GM21360 (cell line): ENCODE data around the gene ZP1.

Experiments
- ATAC-seq: cut with Tn5 transposase; IDR thresholded peaks from one replicate; pipeline ENCODE4 v1.9.1; 2021; ENCODE audit warnings: mild to moderate bottlenecking, moderate library complexity; ENCODE audit not compliant: unreplicated experiment

Gene ZP1

GRCh38 chr11:60921777-60922335 is 54.5 kb downstream of the ZP1 start:
- no peak for ATAC-seq

- ATAC-seq = no peak
These were observed 55.6 kb downstream of the ZP1 start for GRCh38 chr11:60922906-60923305.

GRCh38 chr11:60923326-60923725 is 56.0 kb downstream of the ZP1 start:
- no peak for ATAC-seq

GRCh38 chr11:60923800-60924109 is 56.4 kb downstream of the ZP1 start:
- ATAC-seq = no peak

DNA sequence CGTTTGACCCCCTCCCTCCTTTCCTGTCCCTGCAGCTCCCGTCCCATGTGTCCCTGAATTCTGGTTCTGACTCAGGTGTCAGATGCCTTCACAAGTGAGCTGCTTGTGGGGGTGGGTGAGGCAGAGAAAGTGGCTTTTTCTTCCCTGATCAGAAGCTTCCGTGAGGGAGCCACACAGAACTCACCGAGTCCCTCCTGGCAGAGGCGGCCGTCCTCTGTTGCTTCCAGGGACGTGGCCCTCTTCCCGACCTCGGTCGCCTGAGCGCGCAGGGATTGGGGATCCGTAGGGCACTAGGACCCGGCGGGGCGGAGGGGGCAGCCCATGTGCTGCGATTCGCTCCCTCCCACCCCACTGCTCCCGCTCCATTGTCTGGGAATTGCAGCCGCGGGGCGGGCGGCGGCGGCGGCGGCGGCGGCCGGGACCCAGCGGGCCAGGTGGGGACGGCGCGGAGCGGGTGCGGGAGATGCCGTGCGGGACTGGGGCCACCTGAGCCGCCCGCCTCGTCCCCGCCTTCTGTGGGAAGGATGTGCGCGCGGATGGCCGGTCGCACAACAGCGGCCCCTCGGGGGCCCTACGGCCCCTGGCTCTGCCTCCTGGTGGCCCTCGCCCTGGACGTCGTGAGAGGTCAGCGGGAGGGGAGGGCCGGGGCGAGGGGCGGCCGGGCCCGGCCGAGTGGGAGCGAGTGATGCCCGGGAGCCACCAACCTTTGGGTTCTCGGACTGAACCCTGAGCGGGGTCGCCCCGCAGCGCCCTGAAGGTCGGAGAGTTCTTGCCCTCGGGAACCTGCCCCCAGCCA is 57.0 kb downstream of the ZP1 start, which contains the start of gene TMEM132A:
Gene TMEM132A (plus strand): TSS at position 351 of the 796 bp plus-strand sequence. CDS start 174 bp downstream, at position 525.
- ATAC-seq = no peak
